Breast epithelium (tissue), 3 donors: ENCODE measurements around the gene SCGN.

ENCODE experiments used
- CTCF ChIP-seq, 3 donors: fragments of 450-650 bp; IDR thresholded peaks; one replicate each; pipeline ENCODE4 v1.5.1; 2016 to 2017; ENCODE audit warnings: antibody characterized with exemption in 3 of 3, mild to moderate bottlenecking in 3 of 3, moderate library complexity in 3 of 3
- POLR2A ChIP-seq: fragments of 450-650 bp; IDR thresholded peaks from one replicate; pipeline ENCODE4 v1.6.1; 2016; ENCODE audit warnings: antibody characterized with exemption, mild to moderate bottlenecking, moderate library complexity

GRCh38 chr6:25614052-25614451, 38.0 kb upstream of the SCGN start:
- TF ChIP-seq POLR2A (no peak), CTCF (IDR thresholded peaks at IDR 0.05) (no peak)
